Endodermal cell (in vitro differentiated cells): ENCODE data around the gene DZANK1. TPM values are rescaled to one million over a fixed set of nuclear protein-coding genes. Genes with fewer than 3 reads are reported as not detected.
"Not testable (repeated sequence)": the region's sequence is repeated elsewhere in the genome, so short reads cannot be mapped to it uniquely, and the experiment has no call there.

Experiments used
- DNase-seq: peaks from one replicate; pipeline ENCODE4 v3.0.0-alpha.2; 2017
- H3K27ac ChIP-seq: 2 replicates; pipeline ENCODE4 v1.5.1; 2013; ENCODE audit warnings: mild to moderate bottlenecking, low read depth, low read length, moderate library complexity
- H3K27me3 ChIP-seq: 2 replicates; pipeline ENCODE4 v1.6.1; 2013; ENCODE audit warnings: mild to moderate bottlenecking, low read length, moderate library complexity; ENCODE audit not compliant: insufficient read depth, control insufficient read depth, poor library complexity, severe bottlenecking
- H3K36me3 ChIP-seq: 2 replicates; pipeline ENCODE4 v1.7.0; 2013; ENCODE audit warnings: mild to moderate bottlenecking, low read length, moderate library complexity; ENCODE audit not compliant: control insufficient read depth, insufficient read depth
- H3K4me1 ChIP-seq: one replicate; pipeline ENCODE4 v1.7.0; 2013; ENCODE audit warnings: low read length; ENCODE audit not compliant: control insufficient read depth, insufficient read depth
- H3K4me3 ChIP-seq: 2 replicates; pipeline ENCODE4 v1.5.1; 2013; ENCODE audit warnings: mild to moderate bottlenecking, low read length, moderate library complexity
- H3K9ac ChIP-seq: 2 replicates; pipeline ENCODE4 v1.6.1; 2013; ENCODE audit warnings: mild to moderate bottlenecking, low read length, moderate library complexity; ENCODE audit not compliant: poor library complexity, severe bottlenecking; ENCODE audit errors: extremely low read depth
- H3K9me3 ChIP-seq: 2 replicates; pipeline ENCODE4 v1.6.1; 2013; ENCODE audit warnings: mild to moderate bottlenecking, low read length, moderate library complexity; ENCODE audit not compliant: control insufficient read depth
- H3K27ac Mint-ChIP-seq: 2 replicates; pipeline ENCODE4 v1.8.0; 2020; ENCODE audit warnings: mixed read lengths
- H3K27me3 Mint-ChIP-seq: 2 replicates; pipeline ENCODE4 v1.8.0; 2021; ENCODE audit warnings: mild to moderate bottlenecking, mixed read lengths; ENCODE audit not compliant: insufficient read depth
- H3K36me3 Mint-ChIP-seq: 2 replicates; pipeline ENCODE4 v1.8.0; 2020; ENCODE audit warnings: low read depth, mixed read lengths
- H3K4me1 Mint-ChIP-seq: 2 replicates; pipeline ENCODE4 v1.8.0; 2020; ENCODE audit warnings: mixed read lengths
- H3K4me3 Mint-ChIP-seq: 2 replicates; pipeline ENCODE4 v1.8.0; 2020; ENCODE audit warnings: mild to moderate bottlenecking, moderate library complexity, mixed read lengths
- H3K9me3 Mint-ChIP-seq: 2 replicates; pipeline ENCODE4 v1.8.0; 2020; ENCODE audit warnings: mild to moderate bottlenecking, mixed read lengths
- WGBS, 2 experiments: methylation state at CpG; one replicate each; pipeline versions ENCODE4 v1.1.5 to v1.1.7; 2013; ENCODE audit warnings: missing lambda C conversion rate in 2 of 2, mixed read lengths in 1 of 2; ENCODE audit not compliant: insufficient coverage in 1 of 2, insufficient read length in 1 of 2; 5-methylcytosine and 5-hydroxymethylcytosine counted together
- total RNA-seq, 2 donors: library from RNA; stranded (reverse); fragmentation: NEBNext Ultra II Directional in 1 of 2; extraction: Animal tissue kit (Norgen Biotek cat#: 25700) in 1 of 2; gene quantifications; 2 replicates in 1 of 2; 3 replicates in 1 of 2; pipeline ENCODE4 v1.2.1, GENCODE V29; 2021
- TF ChIP-seq, protein P1 (sequence below): fragments of 200-600 bp; sonication (generic); conservative IDR thresholded peaks from 2 replicates; pipeline ENCODE4 v1.5.0; 2021; ENCODE audit warnings: antibody characterized with exemption, mild to moderate bottlenecking

DZANK1 gene
- total RNA-seq, 2 donors from 2014 or later = 14.8 to 18.8 TPM

- peaks cover 15% of the 10 kb centered on the region for H3K4me1 Mint-ChIP-seq
- WGBS, 2 experiments = 74 to 87% methylated on average over 5 to 8 of the region's 8 CpGs
- Histone ChIP-seq H3K36me3 (peaks cover 24% of the 10 kb centered on the region), H3K4me1 (no peaks in the 10 kb centered on the region), H3K27me3 (no peaks in the 10 kb centered on the region), H3K4me3 (peak overlapping the region; percentile 99), H3K9ac (peak overlapping the region; percentile 85), H3K9me3 (no peaks in the 10 kb centered on the region), H3K27ac (peak overlapping the region; percentile 98)
- H3K27me3 Mint-ChIP-seq = peaks cover 5% of the 10 kb centered on the region
- peaks cover 22% of the 10 kb centered on the region for H3K36me3 Mint-ChIP-seq
- peak overlapping the region; percentile 100 for H3K27ac Mint-ChIP-seq
- TF ChIP-seq, protein P1, sequence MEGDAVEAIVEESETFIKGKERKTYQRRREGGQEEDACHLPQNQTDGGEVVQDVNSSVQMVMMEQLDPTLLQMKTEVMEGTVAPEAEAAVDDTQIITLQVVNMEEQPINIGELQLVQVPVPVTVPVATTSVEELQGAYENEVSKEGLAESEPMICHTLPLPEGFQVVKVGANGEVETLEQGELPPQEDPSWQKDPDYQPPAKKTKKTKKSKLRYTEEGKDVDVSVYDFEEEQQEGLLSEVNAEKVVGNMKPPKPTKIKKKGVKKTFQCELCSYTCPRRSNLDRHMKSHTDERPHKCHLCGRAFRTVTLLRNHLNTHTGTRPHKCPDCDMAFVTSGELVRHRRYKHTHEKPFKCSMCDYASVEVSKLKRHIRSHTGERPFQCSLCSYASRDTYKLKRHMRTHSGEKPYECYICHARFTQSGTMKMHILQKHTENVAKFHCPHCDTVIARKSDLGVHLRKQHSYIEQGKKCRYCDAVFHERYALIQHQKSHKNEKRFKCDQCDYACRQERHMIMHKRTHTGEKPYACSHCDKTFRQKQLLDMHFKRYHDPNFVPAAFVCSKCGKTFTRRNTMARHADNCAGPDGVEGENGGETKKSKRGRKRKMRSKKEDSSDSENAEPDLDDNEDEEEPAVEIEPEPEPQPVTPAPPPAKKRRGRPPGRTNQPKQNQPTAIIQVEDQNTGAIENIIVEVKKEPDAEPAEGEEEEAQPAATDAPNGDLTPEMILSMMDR = no peak
- peak overlapping the region; percentile 99 for H3K4me3 Mint-ChIP-seq
- no peaks in the 10 kb centered on the region for H3K9me3 Mint-ChIP-seq
- DNase-seq = no peak
Measured at GRCh38 chr20:18506744-18507143, 39.9 kb upstream of the DZANK1 start.

GRCh38 chr20:18504479-18505060, 37.7 kb upstream of the DZANK1 start:
- Histone ChIP-seq H3K9me3 (no peaks in the 10 kb centered on the region), H3K36me3 (peaks cover 2% of the 10 kb centered on the region), H3K9ac (no peak overlapping the region), H3K4me3 (no peak overlapping the region), H3K27ac (no peak overlapping the region), H3K27me3 (no peaks in the 10 kb centered on the region), H3K4me1 (no peaks in the 10 kb centered on the region)
- Mint-ChIP-seq H3K27me3 (peaks cover 5% of the 10 kb centered on the region), H3K4me3 (no peak overlapping the region), H3K36me3 (peaks cover 3% of the 10 kb centered on the region), H3K27ac (no peak overlapping the region), H3K4me1 (peaks cover 15% of the 10 kb centered on the region), H3K9me3 (peaks cover 2% of the 10 kb centered on the region)
- 88 to 89% methylated on average over 26 to 31 of the region's 31 CpGs for WGBS, 2 experiments
- TF ChIP-seq, protein P1 = no peak
- DNase-seq = peak; percentile 47

- H3K4me3 ChIP-seq, H3K9ac ChIP-seq, H3K4me3 Mint-ChIP-seq, H3K4me1 ChIP-seq, H3K36me3 ChIP-seq, H3K27me3 Mint-ChIP-seq, H3K9me3 Mint-ChIP-seq, H3K36me3 Mint-ChIP-seq, DNase-seq, H3K27me3 ChIP-seq, H3K4me1 Mint-ChIP-seq, H3K9me3 ChIP-seq, H3K27ac Mint-ChIP-seq, H3K27ac ChIP-seq: not testable (repeated sequence)
- 80% methylated on average over 1 of the region's 1 CpG; no CpG with 5 or more reads in 1 of the 2 experiments for WGBS, 2 experiments
Measured at GRCh38 chr20:18501672-18502071, 34.8 kb upstream of the DZANK1 start.

DNA sequence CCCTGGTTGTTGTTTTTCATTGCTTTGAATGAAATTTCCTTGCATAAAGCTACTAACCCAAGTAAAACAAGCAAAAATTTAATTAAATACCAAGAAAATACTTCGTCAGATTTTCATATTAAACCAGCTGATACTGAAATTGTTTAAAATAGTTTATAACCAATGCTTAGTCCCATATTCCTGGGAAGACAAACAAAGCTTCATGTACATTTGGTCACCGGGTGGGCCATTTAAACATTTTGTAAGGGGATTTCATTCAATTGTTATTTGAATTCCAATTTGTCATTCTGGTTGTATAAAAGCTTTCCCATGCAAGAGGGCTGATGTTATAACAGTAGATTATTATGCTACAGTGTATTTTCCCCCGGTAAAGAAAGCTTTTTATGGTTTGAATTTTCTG, 30.8 kb upstream of the DZANK1 start:
- Histone ChIP-seq H3K4me1 (peaks cover 4% of the 10 kb centered on the region), H3K27ac (peak overlapping the region; percentile 75), H3K4me3 (peak overlapping the region; percentile 93)

More for the DNA sequence above, 30.8 kb upstream of the DZANK1 start:
- no peak for DNase-seq
- Mint-ChIP-seq H3K27ac (no peak overlapping the region), H3K9me3 (peaks cover 2% of the 10 kb centered on the region), H3K27me3 (no peaks in the 10 kb centered on the region), H3K4me3 (peak overlapping the region; percentile 97), H3K36me3 (peaks cover 16% of the 10 kb centered on the region), H3K4me1 (peaks cover 9% of the 10 kb centered on the region)
- Histone ChIP-seq H3K27me3 (no peaks in the 10 kb centered on the region), H3K9ac (no peak overlapping the region), H3K9me3 (no peaks in the 10 kb centered on the region), H3K36me3 (peaks cover 14% of the 10 kb centered on the region)
- TF ChIP-seq, protein P1 = no peak
- 88 to 100% methylated on average over 1 to 3 of the region's 3 CpGs for WGBS, 2 experiments
